ENCODE data around the gene TLR4. TPM values are rescaled to one million over a fixed set of nuclear protein-coding genes. Genes with fewer than 3 reads are reported as not detected.

TLR4 gene
- total and polyA plus RNA-seq, 2 experiments from 2014 or later, result 5.1 to 11.9 TPM

- H3K36me3 ChIP-seq (ENCODE audit: low read depth), result no peaks in the 10 kb centered on the region
- no peaks in the 10 kb centered on the region for H3K9me2 ChIP-seq (ENCODE audit: insufficient read depth)
- peaks cover 13% of the 10 kb centered on the region for H3F3A ChIP-seq (ENCODE audit: insufficient read depth)
- peaks cover 23% of the 10 kb centered on the region for H3K4me1 ChIP-seq (ENCODE audit: insufficient read depth)
- H3K4me3 ChIP-seq, result peak overlapping the region; percentile 45; the same call in 1 of the 2 replicates
- no peak for TF ChIP-seq EZH2phosphoT487 (IDR thresholded peaks at IDR 0.05; ENCODE audit: insufficient read depth, low read depth)
- no peak for TF ChIP-seq EZH2 (IDR thresholded peaks at IDR 0.05; ENCODE audit: insufficient read depth, poor library complexity, severe bottlenecking)
- no peak overlapping the region for H3K9ac ChIP-seq
- no peaks in the 10 kb centered on the region for H3K9me3 ChIP-seq (ENCODE audit: low read depth)
- no peaks in the 10 kb centered on the region for H4K20me1 ChIP-seq (ENCODE audit: insufficient read depth)
- DNase-seq, result peak; percentile 53
- H3K79me2 ChIP-seq (ENCODE audit: insufficient read depth), result no peaks in the 10 kb centered on the region
- H3K27ac ChIP-seq, result peak overlapping the region; percentile 43
- H3K4me2 ChIP-seq (ENCODE audit: unreplicated experiment), result peak overlapping the region; percentile 43
- H3K27me3 ChIP-seq (replicated peaks; ENCODE audit: insufficient read depth), result no peaks in the 10 kb centered on the region
- in situ Hi-C loops (cut with MboI), result no loop called here
- peak overlapping the region; percentile 47 for H2AFZ ChIP-seq
- WGBS, 2 experiments (ENCODE audit: low coverage in 1 of 2, low lambda C conversion rate in 2 of 2, missing lambda C conversion rate in 2 of 2), result 9 to 11% methylated on average over 2 of the region's 2 CpGs
Observed at GRCh38 chr9:117734523-117735314, 30.5 kb downstream of the TLR4 start.

GRCh38 chr9:117737721-117738226 is 33.6 kb downstream of the TLR4 start:
- peak overlapping the region; percentile 62 for H2AFZ ChIP-seq
- in situ Hi-C loops (cut with MboI), result no loop called here
- no peaks in the 10 kb centered on the region for H3K79me2 ChIP-seq (ENCODE audit: insufficient read depth)
- DNase-seq, result peak; percentile 14
- H3K36me3 ChIP-seq (ENCODE audit: low read depth), result no peaks in the 10 kb centered on the region
- peaks cover 13% of the 10 kb centered on the region for H3F3A ChIP-seq (ENCODE audit: insufficient read depth)
- H3K4me3 ChIP-seq, result no peak overlapping the region
- no peak for TF ChIP-seq EZH2phosphoT487 (IDR thresholded peaks at IDR 0.05; ENCODE audit: insufficient read depth, low read depth)
- H3K9ac ChIP-seq, result no peak overlapping the region
- H3K4me2 ChIP-seq (ENCODE audit: unreplicated experiment), result no peak overlapping the region
- H3K9me3 ChIP-seq (ENCODE audit: low read depth), result no peaks in the 10 kb centered on the region
- peaks cover 23% of the 10 kb centered on the region for H3K4me1 ChIP-seq (ENCODE audit: insufficient read depth)
- no peak overlapping the region for H3K27ac ChIP-seq
- 20 to 27% methylated on average over 7 of the region's 7 CpGs for WGBS, 2 experiments (ENCODE audit: low coverage in 1 of 2, low lambda C conversion rate in 2 of 2, missing lambda C conversion rate in 2 of 2)
- H4K20me1 ChIP-seq (ENCODE audit: insufficient read depth), result no peaks in the 10 kb centered on the region
- H3K27me3 ChIP-seq (replicated peaks; ENCODE audit: insufficient read depth), result no peaks in the 10 kb centered on the region
- H3K9me2 ChIP-seq (ENCODE audit: insufficient read depth), result no peaks in the 10 kb centered on the region

- H3K9me3 ChIP-seq (ENCODE audit: low read depth), result no peaks in the 10 kb centered on the region
- H3K9me2 ChIP-seq (ENCODE audit: insufficient read depth), result no peaks in the 10 kb centered on the region
- H3K4me2 ChIP-seq (ENCODE audit: unreplicated experiment), result no peak overlapping the region
- TF ChIP-seq EZH2 (IDR thresholded peaks at IDR 0.05; ENCODE audit: insufficient read depth, poor library complexity, severe bottlenecking) (no peak), EZH2phosphoT487 (IDR thresholded peaks at IDR 0.05; ENCODE audit: insufficient read depth, low read depth) (no peak)
- H3K79me2 ChIP-seq (ENCODE audit: insufficient read depth), result no peaks in the 10 kb centered on the region
- no peaks in the 10 kb centered on the region for H4K20me1 ChIP-seq (ENCODE audit: insufficient read depth)
- H2AFZ ChIP-seq, result no peak overlapping the region
- 84 to 85% methylated on average over 10 of the region's 10 CpGs for WGBS, 2 experiments (ENCODE audit: low coverage in 1 of 2, low lambda C conversion rate in 2 of 2, missing lambda C conversion rate in 2 of 2)
- H3K4me3 ChIP-seq, result no peak overlapping the region
- peaks cover 15% of the 10 kb centered on the region for H3K4me1 ChIP-seq (ENCODE audit: insufficient read depth)
- H3K9ac ChIP-seq, result no peak overlapping the region
- peaks cover 10% of the 10 kb centered on the region for H3F3A ChIP-seq (ENCODE audit: insufficient read depth)
- in situ Hi-C loops (cut with MboI), result no loop called here
- no peaks in the 10 kb centered on the region for H3K36me3 ChIP-seq (ENCODE audit: low read depth)
- H3K27me3 ChIP-seq (replicated peaks; ENCODE audit: insufficient read depth), result peaks cover 2% of the 10 kb centered on the region
- no peak overlapping the region for H3K27ac ChIP-seq
- no peak for DNase-seq
Observed at GRCh38 chr9:117739206-117739605, 35.0 kb downstream of the TLR4 start.

- no peak for TF ChIP-seq EZH2phosphoT487 (IDR thresholded peaks at IDR 0.05; ENCODE audit: insufficient read depth, low read depth)
- TF ChIP-seq EZH2 (IDR thresholded peaks at IDR 0.05; ENCODE audit: insufficient read depth, poor library complexity, severe bottlenecking), result no peak
- Histone ChIP-seq H3K9ac (no peak overlapping the region), H3K36me3 (ENCODE audit: low read depth) (no peaks in the 10 kb centered on the region), H2AFZ (no peak overlapping the region), H3K27me3 (replicated peaks; ENCODE audit: insufficient read depth) (peaks cover 8% of the 10 kb centered on the region), H3K9me3 (ENCODE audit: low read depth) (no peaks in the 10 kb centered on the region), H3K4me2 (ENCODE audit: unreplicated experiment) (no peak overlapping the region), H4K20me1 (ENCODE audit: insufficient read depth) (no peaks in the 10 kb centered on the region), H3K9me2 (ENCODE audit: insufficient read depth) (no peaks in the 10 kb centered on the region), H3K27ac (no peak overlapping the region), H3K79me2 (ENCODE audit: insufficient read depth) (no peaks in the 10 kb centered on the region), H3K4me3 (no peak overlapping the region), H3K4me1 (ENCODE audit: insufficient read depth) (peaks cover 9% of the 10 kb centered on the region), H3F3A (ENCODE audit: insufficient read depth) (peaks cover 4% of the 10 kb centered on the region)
- no peak for DNase-seq
- WGBS, 2 experiments (ENCODE audit: low coverage in 1 of 2, low lambda C conversion rate in 2 of 2, missing lambda C conversion rate in 2 of 2), result 84 to 85% methylated on average over 11 of the region's 11 CpGs
- in situ Hi-C loops (cut with MboI), result no loop called here
Observed at GRCh38 chr9:117739624-117740347, 35.6 kb downstream of the TLR4 start.

Data from GM23248 (cell line).